Astrocyte of the hippocampus (primary cell): ENCODE measurements around the gene PPP2R2C.
A peak's percentile ranks its signal among the peaks of the same experiment; 100 is the strongest.

Source experiments
- DNase-seq: peaks from one replicate; pipeline ENCODE4 v3.0.0; 2011; ENCODE audit warnings: low read depth, low spot score

The PPP2R2C gene

DNA sequence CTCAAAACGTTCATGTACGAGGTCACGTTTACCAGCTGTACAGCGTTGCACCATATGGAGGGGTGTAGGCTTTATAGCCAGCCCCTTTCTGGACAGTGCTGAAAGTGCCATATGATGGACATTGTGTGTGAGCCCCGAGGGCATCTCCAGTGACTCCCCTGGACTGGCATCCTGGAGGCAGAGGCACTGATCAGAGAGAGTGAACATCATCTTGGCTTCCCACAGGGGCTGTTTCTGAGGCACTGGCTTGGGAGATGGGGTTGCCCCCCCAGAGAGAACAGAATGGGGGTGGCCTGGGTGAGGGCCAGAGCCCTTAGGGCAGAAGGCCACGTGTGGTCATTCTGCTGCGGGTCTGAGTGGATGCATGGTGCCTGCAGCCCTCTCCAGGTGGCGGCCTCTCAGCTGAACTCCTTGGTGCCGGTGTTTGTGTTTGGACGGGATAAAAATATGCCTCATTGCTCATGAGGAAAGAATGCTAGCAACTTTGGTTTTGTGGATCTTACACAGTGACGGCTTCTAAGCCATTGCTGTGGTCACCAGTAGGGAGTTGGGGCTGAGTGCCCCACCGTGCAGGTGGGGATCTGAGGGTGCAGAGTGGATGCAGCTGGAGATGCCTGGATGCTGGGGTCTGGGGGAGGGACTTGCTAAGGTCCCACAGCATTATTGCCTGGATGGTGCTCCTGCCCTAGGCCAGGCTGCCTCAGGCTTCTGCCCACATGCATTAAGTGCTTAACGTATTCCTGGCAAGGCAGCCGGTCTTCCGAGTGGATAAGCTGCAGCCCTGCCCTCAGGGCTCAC lies 199.4 kb downstream of the PPP2R2C start:
- DNase-seq, result peak; percentile 93

DNA sequence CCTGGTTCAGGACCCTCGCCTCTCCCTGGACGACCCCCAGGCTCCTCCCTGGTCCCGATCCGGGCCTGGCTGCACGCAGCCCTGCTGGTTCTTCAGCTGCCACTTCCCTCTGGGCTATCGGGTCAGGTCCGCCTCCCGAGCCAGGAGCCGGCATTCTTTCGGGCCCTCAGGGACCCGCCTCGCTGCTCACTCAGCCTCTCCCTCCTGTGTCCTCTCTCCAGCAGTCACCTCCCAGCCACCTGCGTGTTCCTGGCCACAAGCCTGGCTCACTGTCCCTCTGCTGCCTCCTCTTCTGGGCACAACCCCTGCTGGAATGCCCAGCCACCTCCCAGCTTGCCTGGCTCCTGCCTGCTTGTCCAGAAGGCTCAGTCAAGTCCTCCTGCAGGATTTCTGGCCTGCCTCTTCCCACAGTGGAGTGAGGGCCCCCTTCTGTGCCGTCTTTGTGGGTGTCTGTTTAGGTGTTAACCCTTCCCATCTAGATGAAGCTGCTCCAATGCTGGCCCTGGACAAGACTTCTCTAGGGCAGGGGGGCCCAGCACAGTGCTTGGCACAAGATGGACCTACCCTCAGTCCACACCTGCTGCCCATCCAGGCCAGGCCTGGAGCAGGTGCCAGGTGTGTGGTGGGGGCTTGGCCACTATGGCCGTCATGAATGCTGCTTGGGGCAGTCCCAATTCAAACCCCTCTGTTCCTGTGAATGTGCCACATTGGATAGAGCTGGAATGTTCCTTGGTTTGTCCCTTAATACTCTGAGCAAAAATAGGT lies 200.5 kb downstream of the PPP2R2C start:
- DNase-seq, result peak; percentile 15

DNA sequence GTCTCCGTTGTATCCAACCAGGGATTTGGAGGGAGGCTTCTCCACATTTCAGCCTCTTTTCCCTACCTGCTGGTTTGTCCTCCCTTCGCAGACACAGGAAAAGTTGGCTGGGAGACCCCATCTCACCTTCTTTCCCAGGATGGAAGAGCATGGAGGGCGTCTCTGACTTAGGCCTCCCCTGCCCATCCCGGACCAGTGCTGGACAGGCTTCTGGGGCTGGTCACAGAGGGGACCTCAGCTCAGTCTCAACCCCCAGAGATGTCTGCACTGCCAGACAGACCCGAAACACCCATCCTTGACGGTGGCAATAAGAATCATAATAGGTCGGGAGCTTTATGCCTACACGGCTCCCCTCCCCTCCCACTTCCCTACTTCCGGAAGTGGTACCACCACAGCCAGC lies 201.2 kb downstream of the PPP2R2C start:
- no peak for DNase-seq

DNA sequence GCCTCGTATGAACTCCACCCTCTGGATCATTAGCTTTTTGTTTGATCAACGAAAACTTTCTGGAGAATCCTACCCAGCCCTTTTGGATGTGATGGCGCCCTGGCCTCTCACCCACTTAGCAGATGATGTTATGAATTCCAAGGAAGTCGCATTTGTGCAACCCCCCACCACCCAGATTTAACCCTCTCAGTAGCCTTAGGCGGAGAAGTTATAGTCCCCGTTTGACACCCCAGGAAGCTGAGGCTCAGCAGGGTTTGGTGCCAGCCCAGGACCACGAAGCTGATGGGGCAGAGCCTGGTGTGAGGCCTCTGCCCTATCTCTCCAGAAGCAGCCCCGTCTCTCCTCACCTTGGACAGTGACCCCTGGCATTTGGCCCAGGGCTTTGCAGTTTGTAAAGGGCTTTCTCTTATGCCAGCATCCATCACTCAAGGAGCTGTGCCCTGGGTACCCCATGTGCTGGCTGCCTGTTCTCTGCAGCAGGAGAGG lies 201.7 kb downstream of the PPP2R2C start:
- DNase-seq, result peak; percentile 36
